Neural cell (in vitro differentiated cells): ENCODE results near the gene GSTA1.

Experiments
- CTCF ChIP-seq: fragments of 450-650 bp; IDR thresholded peaks from 2 replicates; pipeline ENCODE4 v1.5.1; 2014; ENCODE audit warnings: antibody characterized with exemption, mild to moderate bottlenecking, moderate library complexity; ENCODE audit not compliant: poor library complexity, severe bottlenecking
- EZH2 ChIP-seq: fragments of 200-600, 300-800 bp; shearing (Covaris generic), sonication (generic); IDR thresholded peaks from 2 replicates; pipeline ENCODE4 v1.6.1; 2014; ENCODE audit warnings: antibody characterized with exemption, low read length, borderline replicate concordance, mild to moderate bottlenecking; ENCODE audit not compliant: insufficient read depth, poor library complexity, severe bottlenecking
- POLR2AphosphoS5 ChIP-seq: IDR thresholded peaks from 2 replicates; pipeline ENCODE4 v1.6.1; 2012
- TAF1 ChIP-seq: IDR thresholded peaks from 2 replicates; pipeline ENCODE4 v1.6.1; 2012; ENCODE audit warnings: low read depth

- TF ChIP-seq EZH2 (no peak), POLR2AphosphoS5 (no peak), CTCF (no peak), TAF1 (no peak)
Observed at GRCh38 chr6:52741872-52742271, 61.7 kb downstream of the GSTA1 start.
